ENCODE data around the gene SLC35G6. TPM values are rescaled to one million over a fixed set of nuclear protein-coding genes. Genes with fewer than 3 reads are reported as not detected.
A peak's percentile ranks its signal among the peaks of the same experiment; 100 is the strongest.

The SLC35G6 gene
- total RNA-seq, 2 donors from 2014 or later = not detected

DNA sequence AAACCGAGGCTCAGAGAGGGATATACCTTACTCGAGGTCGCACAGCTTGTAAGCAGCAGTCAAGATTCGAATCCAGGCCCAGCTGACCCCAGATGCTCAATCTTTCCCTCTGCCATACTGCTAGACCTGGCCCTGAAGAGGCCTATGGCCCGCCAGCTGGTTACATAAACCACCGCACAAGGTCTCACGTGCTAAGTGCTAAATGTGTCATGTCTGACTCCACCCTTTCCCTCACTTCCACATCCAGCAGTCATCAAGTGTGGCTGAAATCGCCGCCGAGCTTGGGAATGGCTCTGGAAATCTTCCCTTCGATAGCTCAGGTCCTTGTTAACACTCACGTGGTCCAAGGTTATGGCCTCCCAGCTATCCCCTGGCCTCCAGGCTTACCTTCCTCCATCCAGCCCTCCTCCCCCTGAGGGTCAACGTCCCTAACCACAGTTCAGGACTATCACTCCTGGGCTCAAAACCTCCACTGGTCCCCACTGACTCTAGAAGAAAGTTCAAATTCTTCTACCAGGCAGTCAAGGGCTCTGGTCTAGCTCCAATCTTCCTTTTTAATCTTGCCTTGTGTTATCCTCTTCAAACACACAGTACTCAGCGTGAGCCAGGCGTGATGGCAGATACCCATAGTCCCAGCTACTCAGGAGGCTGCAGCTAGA, 5.4 kb upstream of the SLC35G6 start:
- H3K27me3 ChIP-seq (replicated peaks; ENCODE audit: insufficient read depth) = no peaks in the 10 kb centered on the region
- H3K4me1 ChIP-seq (replicated peaks) = peaks cover 22% of the 10 kb centered on the region
- no peaks in the 10 kb centered on the region for H3K9me3 ChIP-seq
- intact Hi-C loops (cut with DNase I) = loop anchor here (5.0 kb wide), 2 partner anchors 39 to 74 kb away; partner anchors contain the start of genes FGF11, TMEM102 and TMEM256
- no peak overlapping the region for H3K4me3 ChIP-seq
- DNase-seq (ENCODE audit: low spot score) = no peak
- no peaks in the 10 kb centered on the region for H3K36me3 ChIP-seq
- 53% methylated on average over 15 of the region's 15 CpGs for WGBS
- TF ChIP-seq POLR2A (IDR thresholded peaks at IDR 0.05) = no peak
- no peak for TF ChIP-seq POLR2AphosphoS5 (IDR thresholded peaks at IDR 0.05)
- TF ChIP-seq, protein P1, sequence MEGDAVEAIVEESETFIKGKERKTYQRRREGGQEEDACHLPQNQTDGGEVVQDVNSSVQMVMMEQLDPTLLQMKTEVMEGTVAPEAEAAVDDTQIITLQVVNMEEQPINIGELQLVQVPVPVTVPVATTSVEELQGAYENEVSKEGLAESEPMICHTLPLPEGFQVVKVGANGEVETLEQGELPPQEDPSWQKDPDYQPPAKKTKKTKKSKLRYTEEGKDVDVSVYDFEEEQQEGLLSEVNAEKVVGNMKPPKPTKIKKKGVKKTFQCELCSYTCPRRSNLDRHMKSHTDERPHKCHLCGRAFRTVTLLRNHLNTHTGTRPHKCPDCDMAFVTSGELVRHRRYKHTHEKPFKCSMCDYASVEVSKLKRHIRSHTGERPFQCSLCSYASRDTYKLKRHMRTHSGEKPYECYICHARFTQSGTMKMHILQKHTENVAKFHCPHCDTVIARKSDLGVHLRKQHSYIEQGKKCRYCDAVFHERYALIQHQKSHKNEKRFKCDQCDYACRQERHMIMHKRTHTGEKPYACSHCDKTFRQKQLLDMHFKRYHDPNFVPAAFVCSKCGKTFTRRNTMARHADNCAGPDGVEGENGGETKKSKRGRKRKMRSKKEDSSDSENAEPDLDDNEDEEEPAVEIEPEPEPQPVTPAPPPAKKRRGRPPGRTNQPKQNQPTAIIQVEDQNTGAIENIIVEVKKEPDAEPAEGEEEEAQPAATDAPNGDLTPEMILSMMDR (IDR thresholded peaks at IDR 0.05) = no peak
- peak overlapping the region; percentile 100 for H3K27ac ChIP-seq

DNA sequence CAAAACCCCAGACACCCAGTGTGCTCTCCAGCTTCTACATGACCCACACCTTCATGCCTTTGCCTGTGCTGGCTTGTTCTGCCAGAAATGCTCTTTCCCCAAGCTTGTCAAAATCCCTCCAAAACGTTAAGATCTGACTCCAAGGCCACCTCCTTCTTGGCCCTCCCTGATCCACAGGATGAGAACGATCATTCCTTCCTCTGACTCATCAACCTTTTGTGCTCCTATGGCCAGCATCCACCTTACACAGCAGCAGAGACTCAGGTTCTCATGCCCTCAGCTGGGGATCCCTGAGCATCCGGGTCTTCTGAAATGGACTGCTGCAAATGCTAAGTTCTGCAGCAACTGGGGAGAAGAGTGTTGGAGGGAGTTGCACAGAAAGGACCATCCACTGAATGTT, 4.8 kb upstream of the SLC35G6 start:
- 20% methylated on average over 3 of the region's 3 CpGs for WGBS
- Histone ChIP-seq H3K27ac (peak overlapping the region; percentile 100), H3K36me3 (no peaks in the 10 kb centered on the region), H3K9me3 (no peaks in the 10 kb centered on the region), H3K27me3 (replicated peaks; ENCODE audit: insufficient read depth) (no peaks in the 10 kb centered on the region), H3K4me3 (no peak overlapping the region), H3K4me1 (replicated peaks) (peaks cover 22% of the 10 kb centered on the region)
- intact Hi-C loops (cut with DNase I) = loop anchor here (5.0 kb wide), 2 partner anchors 39 to 74 kb away; partner anchors contain the start of genes FGF11, TMEM102 and TMEM256
- peak; percentile 52 for TF ChIP-seq POLR2AphosphoS5 (IDR thresholded peaks at IDR 0.05)
- no peak for TF ChIP-seq POLR2A (IDR thresholded peaks at IDR 0.05)
- DNase-seq (ENCODE audit: low spot score) = no peak

DNA sequence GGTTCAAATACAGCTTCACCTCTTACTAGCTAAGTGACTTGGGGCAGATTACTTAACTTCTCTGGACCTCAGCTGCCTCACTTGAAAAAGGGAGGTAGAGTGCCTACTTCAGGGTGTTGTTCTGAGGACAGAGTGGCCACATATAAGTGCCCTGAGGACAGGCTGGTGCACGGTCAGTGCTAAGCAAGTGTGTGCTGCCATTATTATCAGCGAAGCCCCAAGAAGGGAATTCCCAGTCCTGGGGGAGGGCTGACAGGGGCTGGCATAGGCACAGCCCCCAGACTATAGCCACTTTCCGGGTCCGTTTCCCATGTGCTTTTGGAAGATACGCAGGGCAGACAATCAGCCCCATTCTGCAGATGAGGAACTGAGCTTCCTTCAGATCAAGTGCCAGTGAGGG, 4.3 kb upstream of the SLC35G6 start:
- Histone ChIP-seq H3K4me3 (peak overlapping the region in 1 of 2 donors; percentile 100), H3K9me3 (no peaks in the 10 kb centered on the region), H3K27ac (peak overlapping the region; percentile 100), H3K36me3 (no peaks in the 10 kb centered on the region), H3K4me1 (replicated peaks) (peaks cover 22% of the 10 kb centered on the region), H3K27me3 (replicated peaks; ENCODE audit: insufficient read depth) (no peaks in the 10 kb centered on the region)
- intact Hi-C loops (cut with DNase I) = loop anchor here (5.0 kb wide), 2 partner anchors 40 to 75 kb away; partner anchors contain the start of genes FGF11, TMEM102 and TMEM256
- 64% methylated on average over 5 of the region's 5 CpGs for WGBS
- TF ChIP-seq POLR2A (IDR thresholded peaks at IDR 0.05) (no peak), POLR2AphosphoS5 (IDR thresholded peaks at IDR 0.05) (no peak)
- TF ChIP-seq, protein P1 (IDR thresholded peaks at IDR 0.05) = no peak
- no peak for DNase-seq (ENCODE audit: low spot score)

DNA sequence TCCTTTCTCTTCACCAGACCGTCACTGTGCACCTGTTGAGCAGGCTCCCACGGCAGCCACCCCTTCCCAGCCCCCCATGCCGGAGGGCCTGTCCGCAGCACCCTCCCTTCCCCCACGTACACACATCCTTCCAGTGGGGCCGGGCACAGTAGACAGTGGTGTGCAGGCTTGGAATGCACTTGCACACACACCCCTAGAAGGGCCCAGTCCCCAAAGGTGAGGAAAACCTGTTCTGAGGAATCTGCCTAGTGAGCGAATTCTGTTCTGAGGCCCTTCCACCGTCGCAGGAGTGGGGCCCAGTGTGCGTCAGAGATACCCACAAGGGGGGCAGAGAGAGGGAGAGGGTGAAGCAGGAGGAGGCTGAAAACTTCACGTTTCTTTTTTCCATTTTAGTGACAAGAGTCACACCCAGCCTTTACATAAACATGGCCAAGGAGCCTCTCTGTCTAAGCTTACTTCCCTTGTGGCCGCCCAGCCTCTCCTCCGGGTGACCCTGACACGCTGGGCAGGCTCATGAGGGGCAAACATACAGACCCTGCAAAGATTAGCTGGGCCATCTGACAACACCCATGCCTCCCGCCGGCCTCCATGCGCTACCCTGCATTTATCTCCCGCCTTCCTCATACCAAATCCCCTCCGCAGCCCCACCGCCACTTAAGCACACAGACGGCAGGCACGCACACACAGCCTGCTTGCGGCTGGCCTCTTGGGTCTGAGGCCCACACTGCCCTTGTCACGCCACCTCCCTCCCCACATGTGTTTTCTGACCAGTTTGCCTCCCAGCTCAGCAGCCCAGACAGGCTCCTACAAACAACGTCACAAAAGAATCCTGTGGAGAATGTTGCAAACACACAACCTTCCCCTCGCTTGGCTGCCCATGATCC, 3.6 kb upstream of the SLC35G6 start:
- Histone ChIP-seq H3K27me3 (replicated peaks; ENCODE audit: insufficient read depth) (no peaks in the 10 kb centered on the region), H3K4me3 (peak overlapping the region; percentile 100), H3K27ac (peak overlapping the region; percentile 100), H3K36me3 (no peaks in the 10 kb centered on the region), H3K4me1 (replicated peaks) (peaks cover 22% of the 10 kb centered on the region), H3K9me3 (no peaks in the 10 kb centered on the region)
- intact Hi-C loops (cut with DNase I) = loop anchor here (5.0 kb wide), 2 partner anchors 40 to 75 kb away; partner anchors contain the start of genes FGF11, TMEM102 and TMEM256
- 9% methylated on average over 26 of the region's 26 CpGs for WGBS
- no peak for DNase-seq (ENCODE audit: low spot score)
- TF ChIP-seq, protein P1 (IDR thresholded peaks at IDR 0.05) = no peak
- TF ChIP-seq POLR2AphosphoS5 (IDR thresholded peaks at IDR 0.05) = peak; percentile 11
- TF ChIP-seq POLR2A (IDR thresholded peaks at IDR 0.05) = peak; percentile 8

All from prostate gland (tissue), 2 donors.